Stomach (tissue), 9 donors: ENCODE results near the gene RABAC1. TPM values are rescaled to one million over a fixed set of nuclear protein-coding genes. Genes with fewer than 3 reads are reported as not detected.

Experiments
- DNase-seq, 2 donors: peaks; one replicate each; pipeline versions ENCODE4 v3.0.0 to v3.0.0-alpha.2; 2013 to 2019
- H3K27ac ChIP-seq, 5 donors: fragments of 200-600 bp in 4 of 5; sonication (generic) in 4 of 5; one replicate each; pipeline ENCODE4 v1.5.1; 2013 to 2019; ENCODE audit warnings: mild to moderate bottlenecking in 1 of 5, moderate library complexity in 1 of 5
- H3K27me3 ChIP-seq, 3 donors: fragments of 200-600 bp; sonication (generic); one replicate each; pipeline ENCODE4 v1.5.1; 2017 to 2019; ENCODE audit warnings: mixed run types in 1 of 3
- H3K36me3 ChIP-seq, 4 donors: fragments of 200-600 bp; sonication (generic); 1 replicate in 3 of 4; 2 replicates in 1 of 4; pipeline ENCODE4 v1.5.1; 2016 to 2019
- H3K4me1 ChIP-seq, 4 donors: fragments of 200-600 bp; sonication (generic); one replicate each; pipeline ENCODE4 v1.5.1; 2016 to 2019
- H3K4me3 ChIP-seq, 4 donors: fragments of 200-600 bp; sonication (generic) in 3 of 4; one replicate each; pipeline ENCODE4 v1.5.1; 2016 to 2019; ENCODE audit warnings: mild to moderate bottlenecking in 1 of 4
- H3K9me3 ChIP-seq, 4 donors: fragments of 200-600 bp; sonication (generic); one replicate each; pipeline ENCODE4 v1.5.1; 2016 to 2019
- EP300 ChIP-seq: sonication (generic); formaldehyde crosslinking; IDR thresholded peaks from one replicate; pipeline ENCODE4 v1.6.1; 2017; ENCODE audit warnings: antibody characterized with exemption
- POLR2A ChIP-seq, 4 donors: fragments of 450-650 bp; IDR thresholded peaks; one replicate each; pipeline ENCODE4 v1.6.1; 2016; ENCODE audit warnings: antibody characterized with exemption in 4 of 4, control low read depth in 2 of 4, mild to moderate bottlenecking in 1 of 4, moderate library complexity in 1 of 4
- POLR2AphosphoS5 ChIP-seq, 3 donors: sonication (generic); formaldehyde crosslinking; IDR thresholded peaks; one replicate each; pipeline ENCODE4 v1.6.1; 2016; ENCODE audit warnings: antibody characterized with exemption in 3 of 3
- WGBS, 5 donors: extraction: QIAGEN DNeasy Blood & Tissue Kit in 3 of 5; methylation state at CpG; one replicate each; pipeline versions ENCODE4 v1.1.5 to v1.1.7; 2013 to 2018; 5-methylcytosine and 5-hydroxymethylcytosine counted together
- intact Hi-C: fragments of 100-400 bp; cut with DNase I; formaldehyde crosslinking; loops from one replicate; pipeline ENCODE4 v1.15.1; 2023; ENCODE audit warnings: low total_unique reads
- polyA plus RNA-seq, 3 donors: library from polyadenylated mRNA; stranded (reverse); fragments of 200-250 nt; gene quantifications; one replicate each; pipeline ENCODE4 v1.2.3, GENCODE V29; 2013
- total RNA-seq, 5 donors: library from RNA; depleted of rRNA; stranded (reverse); fragments of >200 nt; gene quantifications; one replicate each; pipeline versions ENCODE4 v1.1.0 to v1.2.3, GENCODE V29; 2014 to 2016
- TF ChIP-seq, protein P1 (sequence below), 7 experiments: fragments of 450-650 bp in 4 of 7; fragments of 200-600 bp in 3 of 7; sonication (generic) in 3 of 7; IDR thresholded peaks; one replicate each; pipeline ENCODE4 v1.5.1; 2016 to 2019; ENCODE audit warnings: antibody characterized with exemption in 7 of 7, control low read depth in 2 of 7, mild to moderate bottlenecking in 1 of 7
- donor health status: healthy with polysubstance abuse.
- donor health status: Bipolar disorder and iron deficiency.
- donor health status: healthy.

RABAC1 gene
- total and polyA plus RNA-seq, 8 donors = 44.6 to 499 (median 132) TPM

DNA sequence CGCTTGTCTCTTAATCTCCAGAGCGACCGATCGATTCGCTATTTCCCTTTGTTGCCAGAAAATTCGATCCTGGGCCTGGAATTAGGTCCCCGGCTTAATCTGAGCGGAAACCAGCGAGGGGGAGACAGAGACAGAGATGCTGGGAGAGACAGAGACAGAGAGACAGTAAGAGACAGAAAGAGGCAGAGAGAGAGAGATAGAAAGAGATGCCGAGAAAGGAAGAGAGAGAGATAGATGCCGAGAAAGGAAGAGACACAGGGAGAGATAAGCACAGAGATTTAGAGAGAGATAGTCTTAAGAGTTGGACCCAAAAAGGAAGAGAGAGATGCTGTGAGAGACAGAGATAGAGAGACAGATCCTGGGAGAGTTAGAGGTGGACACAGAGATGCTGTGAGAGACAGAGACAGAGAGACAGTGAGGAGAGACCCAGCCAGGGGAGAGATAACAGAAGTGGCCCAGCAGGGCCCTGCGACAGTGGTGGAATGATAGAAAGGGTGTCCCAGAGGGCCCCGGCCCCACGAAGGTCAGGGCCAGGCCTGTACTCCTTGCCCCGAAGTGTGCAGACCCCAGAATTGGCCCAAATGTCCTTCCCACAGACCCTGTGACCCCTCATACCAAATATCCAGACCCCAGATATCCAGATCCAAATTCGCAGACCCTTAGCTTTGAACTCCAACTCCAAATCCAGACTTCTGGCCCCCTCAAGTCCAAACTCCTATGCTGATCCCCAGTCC, 32.2 kb downstream of the RABAC1 start:
- WGBS, 5 donors = 59 to 73% (median 66%) methylated on average over 16 of the region's 16 CpGs
- intact Hi-C loops = no loop called here
- H3K4me3 ChIP-seq = no peak overlapping the region
- no peaks in the 10 kb centered on the region for H3K9me3 ChIP-seq
- no peak overlapping the region for H3K27ac ChIP-seq
- peaks cover 20 to 24% (median 22%) of the 10 kb centered on the region in 4 donors for H3K4me1 ChIP-seq
- H3K36me3 ChIP-seq = no peaks in the 10 kb centered on the region
- no peak for TF ChIP-seq POLR2A (IDR thresholded peaks at IDR 0.05)
- TF ChIP-seq, protein P1, sequence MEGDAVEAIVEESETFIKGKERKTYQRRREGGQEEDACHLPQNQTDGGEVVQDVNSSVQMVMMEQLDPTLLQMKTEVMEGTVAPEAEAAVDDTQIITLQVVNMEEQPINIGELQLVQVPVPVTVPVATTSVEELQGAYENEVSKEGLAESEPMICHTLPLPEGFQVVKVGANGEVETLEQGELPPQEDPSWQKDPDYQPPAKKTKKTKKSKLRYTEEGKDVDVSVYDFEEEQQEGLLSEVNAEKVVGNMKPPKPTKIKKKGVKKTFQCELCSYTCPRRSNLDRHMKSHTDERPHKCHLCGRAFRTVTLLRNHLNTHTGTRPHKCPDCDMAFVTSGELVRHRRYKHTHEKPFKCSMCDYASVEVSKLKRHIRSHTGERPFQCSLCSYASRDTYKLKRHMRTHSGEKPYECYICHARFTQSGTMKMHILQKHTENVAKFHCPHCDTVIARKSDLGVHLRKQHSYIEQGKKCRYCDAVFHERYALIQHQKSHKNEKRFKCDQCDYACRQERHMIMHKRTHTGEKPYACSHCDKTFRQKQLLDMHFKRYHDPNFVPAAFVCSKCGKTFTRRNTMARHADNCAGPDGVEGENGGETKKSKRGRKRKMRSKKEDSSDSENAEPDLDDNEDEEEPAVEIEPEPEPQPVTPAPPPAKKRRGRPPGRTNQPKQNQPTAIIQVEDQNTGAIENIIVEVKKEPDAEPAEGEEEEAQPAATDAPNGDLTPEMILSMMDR (IDR thresholded peaks at IDR 0.05) = no peak
- peaks cover 23 to 100% (median 89%) of the 10 kb centered on the region in 3 donors for H3K27me3 ChIP-seq
- no peak for DNase-seq

DNA sequence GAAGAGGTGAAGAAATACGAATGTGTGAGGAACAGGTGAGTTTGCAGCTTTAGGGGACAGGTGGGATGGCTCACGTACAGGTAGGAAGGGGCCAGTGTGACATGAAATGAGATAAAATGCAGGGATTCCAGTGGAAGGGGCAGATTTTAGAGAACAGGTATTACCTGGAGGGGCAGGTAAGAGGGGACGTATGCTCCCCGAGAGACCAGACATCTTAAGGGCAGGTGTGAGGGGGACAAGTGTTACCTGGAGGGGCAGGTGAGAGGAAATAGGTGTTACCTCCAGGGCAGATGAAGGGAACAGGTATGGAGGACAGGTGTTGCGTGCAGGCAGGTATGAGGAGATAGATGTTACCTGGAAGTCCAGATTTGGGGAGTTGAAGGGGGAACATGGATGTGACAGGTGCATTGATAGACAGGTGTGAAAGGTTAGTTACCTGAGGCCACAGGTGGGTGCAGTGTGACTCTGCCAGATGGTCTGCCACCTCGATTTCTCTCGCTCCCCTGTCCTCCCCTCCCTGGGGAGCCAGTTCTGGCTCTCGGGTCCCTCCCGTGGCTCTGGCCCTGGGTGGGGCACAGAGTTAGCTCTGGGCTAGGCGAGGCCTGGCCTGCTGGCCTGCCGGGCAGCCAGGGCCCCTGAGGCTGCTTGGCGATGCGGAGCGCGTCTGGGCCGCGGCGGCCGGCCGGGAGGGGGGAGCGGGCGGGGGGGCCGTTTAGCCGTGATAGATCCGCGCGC, 32.9 kb downstream of the RABAC1 start:
- peaks cover 28 to 100% (median 89%) of the 10 kb centered on the region in 3 donors for H3K27me3 ChIP-seq
- no peaks in the 10 kb centered on the region for H3K36me3 ChIP-seq
- H3K9me3 ChIP-seq = no peaks in the 10 kb centered on the region
- no peak overlapping the region for H3K4me3 ChIP-seq
- intact Hi-C loops = no loop called here
- 32 to 45% (median 37%) methylated on average over 18 to 27 of the region's 27 CpGs for WGBS, 5 donors
- H3K4me1 ChIP-seq = peaks cover 20 to 24% (median 22%) of the 10 kb centered on the region in 4 donors
- no peak for DNase-seq
- TF ChIP-seq, protein P1 (IDR thresholded peaks at IDR 0.05) = no peak
- no peak for TF ChIP-seq POLR2AphosphoS5 (IDR thresholded peaks at IDR 0.05)
- no peak for TF ChIP-seq EP300
- TF ChIP-seq POLR2A (IDR thresholded peaks at IDR 0.05) = no peak
- no peak overlapping the region for H3K27ac ChIP-seq

DNA sequence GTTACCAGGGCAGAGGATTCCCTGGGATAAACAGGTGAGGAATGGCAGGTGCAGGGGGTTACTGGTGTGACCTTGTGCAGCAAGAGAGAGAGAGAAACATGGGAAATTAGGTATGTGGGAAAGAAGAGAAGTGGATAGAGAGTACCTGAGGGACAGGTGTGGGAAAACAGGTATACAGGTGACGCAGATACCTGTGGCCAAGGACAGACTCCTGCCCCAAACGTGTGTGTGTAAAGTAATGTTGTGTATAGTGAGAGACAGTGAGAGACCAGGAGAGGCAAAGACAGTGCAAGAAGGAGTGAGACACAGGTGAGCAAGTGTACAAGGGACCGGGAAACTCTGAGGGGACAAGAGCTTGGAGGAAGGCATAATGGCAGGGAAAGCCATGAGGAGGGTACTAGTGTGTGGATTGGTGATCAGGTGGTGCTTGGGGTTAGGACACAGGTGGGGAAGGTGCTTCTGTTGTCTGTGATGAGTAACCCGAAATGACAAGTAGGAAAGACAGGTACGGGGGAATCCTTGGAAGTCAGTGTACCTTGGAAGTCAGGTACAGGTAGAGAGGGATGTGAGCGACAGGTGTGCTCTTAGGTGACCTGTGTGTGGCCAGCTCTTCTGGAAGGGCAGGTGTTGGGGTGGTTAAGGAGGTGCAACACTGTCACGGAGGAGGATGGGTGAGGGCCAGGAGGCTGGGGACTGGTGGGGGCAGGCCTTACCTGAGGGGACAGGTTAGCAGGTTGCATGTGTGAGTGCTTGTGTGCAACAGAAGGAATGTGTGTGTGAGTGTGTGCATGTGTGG, 33.7 kb downstream of the RABAC1 start:
- Histone ChIP-seq H3K36me3 (no peaks in the 10 kb centered on the region), H3K9me3 (no peaks in the 10 kb centered on the region), H3K27me3 (peaks cover 28 to 100% (median 89%) of the 10 kb centered on the region in 3 donors), H3K4me1 (peaks cover 22 to 28% (median 24%) of the 10 kb centered on the region in 4 donors), H3K4me3 (no peak overlapping the region), H3K27ac (no peak overlapping the region)
- WGBS, 5 donors = 50 to 71% (median 64%) methylated on average over 7 of the region's 7 CpGs
- TF ChIP-seq POLR2AphosphoS5 (IDR thresholded peaks at IDR 0.05) = no peak
- TF ChIP-seq, protein P1 (IDR thresholded peaks at IDR 0.05) = no peak
- no peak for TF ChIP-seq POLR2A (IDR thresholded peaks at IDR 0.05)
- TF ChIP-seq EP300 = no peak
- intact Hi-C loops = no loop called here
- DNase-seq = no peak
